Right ventricle myocardium superior (tissue), 1 donor: ENCODE results near the gene IL11. TPM values are rescaled to one million over a fixed set of nuclear protein-coding genes. Genes with fewer than 3 reads are reported as not detected.

Source experiments
- ATAC-seq: fragments of 200-7000 bp; cut with Tn5 transposase; one replicate; pipeline ENCODE4 v1.9.1; 2020; ENCODE audit warnings: mild to moderate bottlenecking; ENCODE audit not compliant: poor library complexity
- DNase-seq: peaks from one replicate; pipeline ENCODE4 v3.0.0-alpha.2; 2020
- intact Hi-C: fragments of 100-400 bp; cut with DNase I; formaldehyde crosslinking; loops from one replicate; pipeline ENCODE4 v1.11.2; 2022
- total RNA-seq: library from RNA; stranded (reverse); fragmentation: NEBNext Ultra II Directional; extraction: Animal tissue kit (Norgen Biotek cat#: 25700); gene quantifications from one replicate; pipeline ENCODE4 v1.2.1, GENCODE V29; 2021
- donor health status: DM: no; HTN: yes; CAD: no; lungs with severe emphysema.

Gene IL11
- total RNA-seq, 1 donor from 2014 or later = not detected

DNA sequence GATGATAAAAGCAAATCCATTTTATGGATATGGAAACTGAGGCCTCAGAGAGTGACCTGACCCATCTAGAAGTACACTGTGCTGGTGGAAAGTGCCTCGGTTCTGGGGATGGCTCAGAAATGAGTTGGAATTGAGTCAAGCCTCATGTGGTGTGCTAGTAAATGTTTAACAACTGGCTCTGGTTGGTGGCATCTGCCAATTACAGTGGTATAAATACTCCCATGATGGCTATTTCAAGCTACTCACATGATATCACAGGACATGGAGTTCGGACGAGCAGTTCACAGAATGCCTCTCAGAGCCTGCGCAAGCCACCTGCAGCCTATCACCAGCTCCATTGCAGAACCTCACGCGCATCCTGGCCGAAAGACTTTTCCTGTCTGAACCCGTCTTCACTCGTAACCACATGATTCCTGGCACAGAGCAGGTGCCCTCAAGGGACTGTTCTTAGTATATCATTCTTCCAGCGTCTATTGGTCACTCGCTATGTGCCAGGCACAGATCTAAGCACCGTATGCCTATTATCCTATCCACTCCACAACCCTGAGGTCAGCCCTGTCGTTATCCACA lies 54.2 kb downstream of the IL11 start:
- intact Hi-C loops = no loop called here
- no peak for DNase-seq
- ATAC-seq = no peak

GRCh38 chr19:55314396-55314795 lies 55.9 kb downstream of the IL11 start:
- ATAC-seq = no peak
- intact Hi-C loops = no loop called here
- no peak for DNase-seq

Other genes with a start within 250 kb of the IL11 start
- gene TNNT1, start 221.3 kb downstream of the IL11 start, total RNA-seq = 54.1 TPM
- gene TNNI3, start 212.7 kb downstream of the IL11 start, total RNA-seq = 4,564 TPM
- 0.59 TPM for gene DNAAF3, start 203.8 kb downstream of the IL11 start, total RNA-seq
- not detected for gene SYT5, start 190.2 kb downstream of the IL11 start, total RNA-seq
- gene PTPRH, start 161.0 kb downstream of the IL11 start, total RNA-seq = 0.54 TPM
- gene TMEM86B, start 141.7 kb downstream of the IL11 start, total RNA-seq = 2.3 TPM
- gene PPP6R1, start 111.4 kb downstream of the IL11 start, total RNA-seq = 37.1 TPM
- 29.2 TPM for gene HSPBP1, start 90.4 kb downstream of the IL11 start, total RNA-seq
- gene BRSK1, start 86.5 kb downstream of the IL11 start, total RNA-seq = 1.6 TPM
- gene TMEM150B, start 45.1 kb downstream of the IL11 start, total RNA-seq = 1.7 TPM
- 6.6 TPM for gene KMT5C, start 30.6 kb downstream of the IL11 start, total RNA-seq
- gene COX6B2, start 15.7 kb downstream of the IL11 start, total RNA-seq = not detected
- not detected for gene GARIN5B, start 7.2 kb downstream of the IL11 start, total RNA-seq
- gene TMEM190, start 6.4 kb upstream of the IL11 start, total RNA-seq = not detected
- 1.0 TPM for gene TMEM238, start 13.8 kb upstream of the IL11 start, total RNA-seq
- gene RPL28, start 15.5 kb upstream of the IL11 start, total RNA-seq = 569 TPM
- gene UBE2S, start 37.3 kb upstream of the IL11 start, total RNA-seq = 22.6 TPM
- not detected for gene SHISA7, start 72.8 kb upstream of the IL11 start, total RNA-seq
- 48.9 TPM for gene ISOC2, start 91.2 kb upstream of the IL11 start, total RNA-seq
- gene C19orf85, start 94.3 kb upstream of the IL11 start, total RNA-seq = not detected
- gene ZNF628, start 106.2 kb upstream of the IL11 start, total RNA-seq = 4.7 TPM
- gene NAT14, start 114.7 kb upstream of the IL11 start, total RNA-seq = 2.9 TPM
- 2.6 TPM for gene SSC5D, start 118.0 kb upstream of the IL11 start, total RNA-seq
- 15.6 TPM for gene SBK2, start 166.7 kb upstream of the IL11 start, total RNA-seq
- 27.4 TPM for gene SBK3, start 175.1 kb upstream of the IL11 start, total RNA-seq
- 13.6 TPM for gene ZNF579, start 210.4 kb upstream of the IL11 start, total RNA-seq
- gene FIZ1, start 229.1 kb upstream of the IL11 start, total RNA-seq = 13.0 TPM
- gene ZNF524, start 229.8 kb upstream of the IL11 start, total RNA-seq = 17.5 TPM
- gene ZNF865, start 235.2 kb upstream of the IL11 start, total RNA-seq = 17.4 TPM